Measurements from ENCODE around the gene TRIM66. TPM values are rescaled to one million over a fixed set of nuclear protein-coding genes. Genes with fewer than 3 reads are reported as not detected.
"Not testable (repeated sequence)": the region's sequence is repeated elsewhere in the genome, so short reads cannot be mapped to it uniquely, and the experiment has no call there.

Gene TRIM66
- total and polyA plus RNA-seq, 2 experiments from 2014 or later = 1.0 to 3.3 TPM

- no peak for TF ChIP-seq ZNF331 (CRISPR knock-in tag; IDR thresholded peaks at IDR 0.05; ENCODE audit: low read depth)
- TF ChIP-seq CREB1 (CRISPR knock-in tag; IDR thresholded peaks at IDR 0.05; ENCODE audit: low read depth) = no peak
- no peak for TF ChIP-seq EZH2phosphoT487 (IDR thresholded peaks at IDR 0.05; ENCODE audit: unreplicated experiment)
Observed at GRCh38 chr11:8672346-8672745, 10.1 kb downstream of the TRIM66 start (continued).

DNA sequence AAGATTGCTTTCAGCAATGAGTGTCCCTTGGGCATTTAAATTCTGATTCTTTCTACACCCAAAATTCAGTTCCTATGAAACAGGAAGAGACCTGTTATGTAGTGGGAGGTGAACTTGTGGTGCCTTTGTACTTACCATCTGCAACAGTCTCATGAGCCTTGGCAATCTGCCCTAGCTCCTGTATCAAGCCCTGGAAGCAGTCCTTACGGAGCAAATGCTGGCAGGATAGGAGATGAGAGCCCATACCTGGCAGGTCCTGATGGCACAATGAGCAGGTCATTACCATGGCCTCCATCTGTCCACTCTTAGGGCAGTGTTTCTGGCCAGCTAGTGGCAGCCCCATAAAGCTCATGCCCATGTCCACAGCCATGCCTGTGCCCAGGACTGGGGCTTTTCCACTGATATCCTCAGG lies 10.8 kb downstream of the TRIM66 start:
- Mint-ChIP-seq H3K4me1 (peaks cover 31% of the 10 kb centered on the region), H3K9me3 (no peaks in the 10 kb centered on the region), H3K27me3 (ENCODE audit: insufficient read depth, low read depth, poor library complexity) (peaks cover 3% of the 10 kb centered on the region), H3K27ac (peak overlapping the region; percentile 98), H3K4me3 (peak overlapping the region; percentile 47), H3K36me3 (ENCODE audit: low read depth) (peaks cover 11% of the 10 kb centered on the region; the same call in 2 of the 3 replicates)
- Histone ChIP-seq H3K79me2 (replicated peaks; ENCODE audit: insufficient read depth) (no peaks in the 10 kb centered on the region), H3K27ac (ENCODE audit: low read depth) (peak overlapping the region; percentile 90), H4K20me1 (replicated peaks; ENCODE audit: insufficient read depth) (no peaks in the 10 kb centered on the region), H3K36me3 (ENCODE audit: insufficient read depth) (no peaks in the 10 kb centered on the region), H3K4me1 (ENCODE audit: insufficient read depth) (peaks cover 24% of the 10 kb centered on the region), H3K4me3 (peak overlapping the region; percentile 0; the same call in 1 of the 2 replicates), H3K4me2 (peak overlapping the region; percentile 2), H3F3A (replicated peaks; ENCODE audit: low read depth) (peaks cover 6% of the 10 kb centered on the region; the same call in 1 of the 2 replicates), H3K9me2 (ENCODE audit: insufficient read depth) (no peaks in the 10 kb centered on the region), H3K27me3 (ENCODE audit: insufficient read depth) (no peaks in the 10 kb centered on the region), H2AFZ (peak overlapping the region; percentile 86; the same call in 1 of the 2 replicates)
- ATAC-seq (peak; percentile 54), DNase-seq (ENCODE audit: low spot score) (no peak)
- TF ChIP-seq EZH2phosphoT487 (IDR thresholded peaks at IDR 0.05; ENCODE audit: unreplicated experiment) = no peak

- Histone ChIP-seq H3K4me1 (ENCODE audit: insufficient read depth) (peaks cover 20% of the 10 kb centered on the region), H3K4me3 (peak overlapping the region; percentile 0; the same call in 1 of the 2 replicates), H3K9me2 (ENCODE audit: insufficient read depth) (no peaks in the 10 kb centered on the region), H3K36me3 (ENCODE audit: insufficient read depth) (no peaks in the 10 kb centered on the region), H3K79me2 (replicated peaks; ENCODE audit: insufficient read depth) (no peaks in the 10 kb centered on the region), H3K4me2 (peak overlapping the region; percentile 2), H3K27me3 (ENCODE audit: insufficient read depth) (no peaks in the 10 kb centered on the region), H4K20me1 (replicated peaks; ENCODE audit: insufficient read depth) (no peaks in the 10 kb centered on the region), H3K27ac (ENCODE audit: low read depth) (peak overlapping the region; percentile 90), H3F3A (replicated peaks; ENCODE audit: low read depth) (peaks cover 6% of the 10 kb centered on the region; the same call in 1 of the 2 replicates), H2AFZ (no peak overlapping the region)
- H3K36me3 Mint-ChIP-seq (ENCODE audit: low read depth) = peaks cover 11% of the 10 kb centered on the region; the same call in 2 of the 3 replicates
- no peak for TF ChIP-seq EZH2phosphoT487 (IDR thresholded peaks at IDR 0.05; ENCODE audit: unreplicated experiment)
- TF ChIP-seq REST (IDR thresholded peaks at IDR 0.05; ENCODE audit: unreplicated experiment) = no peak
- TF ChIP-seq JUNB (IDR thresholded peaks at IDR 0.05; ENCODE audit: unreplicated experiment) = no peak
- no peak for TF ChIP-seq EZH2 (IDR thresholded peaks at IDR 0.05; ENCODE audit: low read depth, unreplicated experiment)
- TF ChIP-seq NANOG (IDR thresholded peaks at IDR 0.05; ENCODE audit: borderline replicate concordance) = peak; percentile 43; the same call in 1 of the 2 replicates
- TF ChIP-seq STAT1 (IDR thresholded peaks at IDR 0.05; ENCODE audit: unreplicated experiment) = no peak
- no peak for TF ChIP-seq CREB1 (CRISPR knock-in tag; IDR thresholded peaks at IDR 0.05; ENCODE audit: low read depth)
- H3K4me3 Mint-ChIP-seq = peak overlapping the region; percentile 47
- DNase-seq (ENCODE audit: low spot score) = peak; percentile 94
- H3K9me3 Mint-ChIP-seq = no peaks in the 10 kb centered on the region
- peaks cover 26% of the 10 kb centered on the region for H3K4me1 Mint-ChIP-seq
- peak overlapping the region; percentile 98 for H3K27ac Mint-ChIP-seq
- H3K27me3 Mint-ChIP-seq (ENCODE audit: insufficient read depth, low read depth, poor library complexity) = peaks cover 3% of the 10 kb centered on the region
- ATAC-seq = peak; percentile 97
Observed at GRCh38 chr11:8671193-8671612, 11.3 kb downstream of the TRIM66 start.

- H3K4me3 ChIP-seq; H3K27ac Mint-ChIP-seq; H4K20me1 ChIP-seq (replicated peaks; ENCODE audit: insufficient read depth); H3K9me2 ChIP-seq (ENCODE audit: insufficient read depth); H2AFZ ChIP-seq; DNase-seq (ENCODE audit: low spot score); H3K79me2 ChIP-seq (replicated peaks; ENCODE audit: insufficient read depth); H3K36me3 ChIP-seq (ENCODE audit: insufficient read depth); H3K4me2 ChIP-seq; H3K9me3 Mint-ChIP-seq; H3F3A ChIP-seq (replicated peaks; ENCODE audit: low read depth); H3K27me3 ChIP-seq (ENCODE audit: insufficient read depth); H3K27me3 Mint-ChIP-seq (ENCODE audit: insufficient read depth, low read depth, poor library complexity); H3K4me3 Mint-ChIP-seq; ATAC-seq: not testable (repeated sequence)
- Histone ChIP-seq H3K4me1 (ENCODE audit: insufficient read depth) (peaks cover 18% of the 10 kb centered on the region), H3K27ac (ENCODE audit: low read depth) (peak overlapping the region; percentile 65; the same call in 1 of the 2 replicates)
- peaks cover 11% of the 10 kb centered on the region; the same call in 2 of the 3 replicates for H3K36me3 Mint-ChIP-seq (ENCODE audit: low read depth)
- H3K4me1 Mint-ChIP-seq = peaks cover 25% of the 10 kb centered on the region
Observed at GRCh38 chr11:8670081-8670480, 12.4 kb downstream of the TRIM66 start.
